Type B pancreatic cell (in vitro differentiated cells): ENCODE measurements around the gene WFDC10A. TPM values are rescaled to one million over a fixed set of nuclear protein-coding genes. Genes with fewer than 3 reads are reported as not detected.
"Not testable (repeated sequence)": the region's sequence is repeated elsewhere in the genome, so short reads cannot be mapped to it uniquely, and the experiment has no call there.

Experiments used
- DNase-seq: peaks from one replicate; pipeline ENCODE4 v3.0.0; 2021; ENCODE audit warnings: mixed read lengths; ENCODE audit not compliant: unreplicated experiment; ENCODE audit errors: extremely low spot score
- H3K27ac Mint-ChIP-seq: 2 replicates; pipeline ENCODE4 v1.8.0; 2021; ENCODE audit warnings: mild to moderate bottlenecking, mixed read lengths
- H3K27me3 Mint-ChIP-seq: 2 replicates; pipeline ENCODE4 v1.8.0; 2021; ENCODE audit warnings: mixed read lengths
- H3K36me3 Mint-ChIP-seq: 2 replicates; pipeline ENCODE4 v1.8.0; 2021; ENCODE audit warnings: mixed read lengths
- H3K4me1 Mint-ChIP-seq: one replicate; pipeline ENCODE4 v1.8.0; 2021; ENCODE audit warnings: mixed read lengths; ENCODE audit not compliant: unreplicated experiment
- H3K4me3 Mint-ChIP-seq: 2 replicates; pipeline ENCODE4 v1.8.0; 2021; ENCODE audit warnings: mild to moderate bottlenecking, mixed read lengths
- H3K9me3 Mint-ChIP-seq: 2 replicates; pipeline ENCODE4 v1.8.0; 2021; ENCODE audit warnings: mixed read lengths
- long read RNA-seq: library from polyadenylated mRNA; unstranded; transcript quantifications from one replicate; pipeline ENCODE4 v2.0.0, GENCODE V29; 2020
- total RNA-seq: library from RNA; stranded (reverse); gene quantifications from 2 replicates; pipeline ENCODE4 v1.2.1, GENCODE V29; 2021; ENCODE audit warnings: low replicate concordance
- TF ChIP-seq, protein P1 (sequence below): fragments of 200-600 bp; sonication (generic); conservative IDR thresholded peaks from 2 replicates; pipeline ENCODE4 v1.5.0; 2021; ENCODE audit warnings: antibody characterized with exemption, mild to moderate bottlenecking

WFDC10A gene
- not detected in 2 replicates for total RNA-seq
- long read RNA-seq = 0 reads

DNA sequence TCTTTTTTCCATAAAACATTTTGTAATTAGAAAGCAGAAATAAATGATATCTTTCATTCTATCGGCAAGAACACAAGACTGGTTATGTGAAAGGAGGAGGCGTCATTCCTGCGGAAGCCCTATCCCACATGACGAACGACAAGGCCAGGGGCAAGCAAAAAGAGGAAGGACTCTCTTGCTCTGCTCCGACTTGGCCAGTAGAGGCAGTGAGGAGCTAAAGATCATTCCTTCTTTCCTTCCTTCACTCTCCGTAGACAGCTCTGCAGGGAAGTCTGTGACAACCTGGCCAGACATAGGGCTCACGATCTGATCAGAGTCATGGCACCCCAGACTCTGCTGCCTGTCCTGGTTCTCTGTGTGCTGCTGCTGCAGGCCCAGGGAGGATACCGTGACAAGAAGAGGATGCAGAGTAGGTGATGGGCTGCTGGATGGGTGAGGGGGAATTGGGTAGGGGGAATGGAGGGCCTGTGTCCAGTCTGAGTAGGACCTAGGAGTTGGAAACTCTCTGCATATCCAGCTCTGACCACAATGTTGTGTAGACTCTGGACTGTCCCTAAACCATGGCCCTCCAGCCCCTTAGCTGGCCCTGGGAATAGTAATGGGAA lies at the start of gene WFDC10A:
WFDC10A (plus strand) TSS at position 244 of the 605 bp plus-strand sequence; CDS start at position 319, 75 bp downstream.
- H3K27me3 Mint-ChIP-seq = peaks cover 39% of the 10 kb centered on the region
- peaks cover 3% of the 10 kb centered on the region for H3K9me3 Mint-ChIP-seq
- no peaks in the 10 kb centered on the region for H3K36me3 Mint-ChIP-seq
- no peak within 1 kb of the TSS for H3K27ac Mint-ChIP-seq
- TF ChIP-seq, protein P1, sequence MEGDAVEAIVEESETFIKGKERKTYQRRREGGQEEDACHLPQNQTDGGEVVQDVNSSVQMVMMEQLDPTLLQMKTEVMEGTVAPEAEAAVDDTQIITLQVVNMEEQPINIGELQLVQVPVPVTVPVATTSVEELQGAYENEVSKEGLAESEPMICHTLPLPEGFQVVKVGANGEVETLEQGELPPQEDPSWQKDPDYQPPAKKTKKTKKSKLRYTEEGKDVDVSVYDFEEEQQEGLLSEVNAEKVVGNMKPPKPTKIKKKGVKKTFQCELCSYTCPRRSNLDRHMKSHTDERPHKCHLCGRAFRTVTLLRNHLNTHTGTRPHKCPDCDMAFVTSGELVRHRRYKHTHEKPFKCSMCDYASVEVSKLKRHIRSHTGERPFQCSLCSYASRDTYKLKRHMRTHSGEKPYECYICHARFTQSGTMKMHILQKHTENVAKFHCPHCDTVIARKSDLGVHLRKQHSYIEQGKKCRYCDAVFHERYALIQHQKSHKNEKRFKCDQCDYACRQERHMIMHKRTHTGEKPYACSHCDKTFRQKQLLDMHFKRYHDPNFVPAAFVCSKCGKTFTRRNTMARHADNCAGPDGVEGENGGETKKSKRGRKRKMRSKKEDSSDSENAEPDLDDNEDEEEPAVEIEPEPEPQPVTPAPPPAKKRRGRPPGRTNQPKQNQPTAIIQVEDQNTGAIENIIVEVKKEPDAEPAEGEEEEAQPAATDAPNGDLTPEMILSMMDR = peak; percentile 81
- no peaks in the 10 kb centered on the region for H3K4me1 Mint-ChIP-seq
- no peak for DNase-seq
- no peak within 1 kb of the TSS for H3K4me3 Mint-ChIP-seq

- no peak overlapping the region for H3K27ac Mint-ChIP-seq
- no peak overlapping the region for H3K4me3 Mint-ChIP-seq
- H3K4me1 Mint-ChIP-seq = no peaks in the 10 kb centered on the region
- no peaks in the 10 kb centered on the region for H3K36me3 Mint-ChIP-seq
- DNase-seq = no peak
- TF ChIP-seq, protein P1 = no peak
- peaks cover 22% of the 10 kb centered on the region for H3K27me3 Mint-ChIP-seq
- H3K9me3 Mint-ChIP-seq = no peaks in the 10 kb centered on the region
These were observed 47.8 kb upstream of the WFDC10A start for GRCh38 chr20:45581702-45582101.

DNA sequence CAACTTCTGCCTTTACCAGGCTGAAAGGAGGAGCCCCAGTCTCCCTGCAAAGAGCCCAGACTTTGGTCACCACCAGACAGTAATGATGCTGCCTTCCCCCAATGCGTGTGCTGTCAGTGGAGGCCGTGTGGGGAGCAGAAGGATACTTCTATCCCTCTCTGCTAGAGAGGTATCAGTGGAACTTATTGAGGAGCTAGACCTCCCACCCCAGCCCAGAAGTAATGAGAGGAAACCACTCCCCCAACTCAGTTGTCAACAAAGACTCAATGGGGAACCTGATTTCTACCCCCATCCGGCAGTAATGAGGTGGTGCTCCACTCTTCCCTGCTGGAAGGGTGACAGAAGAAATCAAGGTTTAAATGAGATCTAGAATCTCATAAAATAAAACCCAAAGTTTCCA lies 46.0 kb upstream of the WFDC10A start:
- Mint-ChIP-seq H3K9me3 (no peaks in the 10 kb centered on the region), H3K36me3 (no peaks in the 10 kb centered on the region), H3K4me1 (no peaks in the 10 kb centered on the region), H3K4me3 (no peak overlapping the region), H3K27ac (no peak overlapping the region), H3K27me3 (peaks cover 28% of the 10 kb centered on the region)
- no peak for DNase-seq
- TF ChIP-seq, protein P1 = no peak

DNA sequence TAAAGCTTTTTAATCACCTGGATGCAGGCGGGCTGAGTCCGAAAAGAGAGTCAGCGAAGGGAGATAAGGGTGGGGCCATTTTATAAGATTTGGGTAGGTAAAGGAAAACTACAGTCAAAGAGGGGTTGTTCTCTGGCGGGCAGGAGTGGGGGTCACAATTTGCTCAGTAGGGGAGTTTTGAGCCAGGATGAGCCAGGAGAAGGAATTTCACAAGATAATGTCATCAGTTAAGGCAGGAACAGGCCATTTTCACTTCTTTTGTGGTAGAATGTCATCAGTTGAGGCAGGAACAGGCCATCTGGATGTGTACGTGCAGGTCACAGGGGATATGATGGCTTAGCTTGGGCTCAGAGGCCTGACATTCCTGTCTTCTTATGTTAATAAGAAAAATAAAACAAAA lies 45.2 kb upstream of the WFDC10A start:
- not testable (repeated sequence) for H3K4me1 Mint-ChIP-seq, H3K27ac Mint-ChIP-seq, H3K4me3 Mint-ChIP-seq, DNase-seq, H3K36me3 Mint-ChIP-seq, H3K9me3 Mint-ChIP-seq
- peaks cover 28% of the 10 kb centered on the region for H3K27me3 Mint-ChIP-seq

GRCh38 chr20:45585986-45586385 lies 43.6 kb upstream of the WFDC10A start:
- H3K4me3 Mint-ChIP-seq, H3K27ac Mint-ChIP-seq, H3K36me3 Mint-ChIP-seq, DNase-seq, H3K4me1 Mint-ChIP-seq, H3K9me3 Mint-ChIP-seq: not testable (repeated sequence)
- H3K27me3 Mint-ChIP-seq = peaks cover 23% of the 10 kb centered on the region

DNA sequence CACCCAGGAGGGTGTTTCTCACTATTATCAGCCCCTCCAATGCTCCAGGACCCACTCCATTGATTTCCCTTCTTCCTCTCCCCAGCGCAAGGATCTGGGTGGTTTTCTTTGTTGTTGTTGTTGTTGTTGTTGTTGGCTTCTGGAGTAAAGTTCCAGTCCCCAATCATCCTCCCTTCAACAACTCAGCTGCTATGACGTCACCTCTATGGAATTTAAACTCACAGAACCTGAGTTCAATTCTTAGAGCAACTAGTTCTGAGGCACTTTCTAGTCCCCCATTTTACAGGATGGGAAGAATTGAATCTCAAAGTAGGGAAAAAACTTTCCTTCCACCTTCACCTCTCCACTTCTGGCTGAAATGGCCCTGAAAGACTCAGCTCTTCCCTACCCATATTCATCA lies 40.7 kb upstream of the WFDC10A start:
- no peak overlapping the region for H3K4me3 Mint-ChIP-seq
- no peaks in the 10 kb centered on the region for H3K36me3 Mint-ChIP-seq
- H3K27ac Mint-ChIP-seq = no peak overlapping the region
- TF ChIP-seq, protein P1 = no peak
- no peak for DNase-seq
- H3K27me3 Mint-ChIP-seq = peaks cover 16% of the 10 kb centered on the region
- no peaks in the 10 kb centered on the region for H3K4me1 Mint-ChIP-seq
- no peaks in the 10 kb centered on the region for H3K9me3 Mint-ChIP-seq

DNA sequence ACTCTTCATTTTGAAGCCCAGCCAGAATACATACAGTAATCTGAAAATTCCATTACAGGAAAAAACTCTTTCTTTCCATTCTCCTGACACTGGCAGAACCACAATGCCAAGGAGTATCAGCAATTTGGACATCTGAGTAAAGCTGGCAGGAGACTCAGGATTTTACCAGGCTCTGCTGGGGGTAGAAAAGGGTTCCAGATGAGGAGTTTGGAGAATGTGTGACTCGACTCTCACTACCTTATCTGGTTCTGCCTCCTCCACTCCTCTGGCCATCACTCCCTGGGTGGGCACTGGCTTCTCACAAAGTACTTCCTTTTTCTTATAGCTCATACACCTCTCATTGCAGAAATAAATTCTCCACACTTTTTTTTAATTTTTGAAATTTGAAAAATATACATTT lies 39.8 kb upstream of the WFDC10A start:
- H3K4me1 Mint-ChIP-seq = no peaks in the 10 kb centered on the region
- TF ChIP-seq, protein P1 = no peak
- H3K36me3 Mint-ChIP-seq = no peaks in the 10 kb centered on the region
- no peak for DNase-seq
- peaks cover 21% of the 10 kb centered on the region for H3K27me3 Mint-ChIP-seq
- no peaks in the 10 kb centered on the region for H3K9me3 Mint-ChIP-seq
- H3K27ac Mint-ChIP-seq = no peak overlapping the region
- no peak overlapping the region for H3K4me3 Mint-ChIP-seq
